GM04503 (cell line): ENCODE data around the gene TMEM120A.

ENCODE experiments used
- DNase-seq: peaks from one replicate; pipeline ENCODE4 v3.0.0-alpha.2; 2012; ENCODE audit warnings: low read depth

TMEM120A gene

GRCh38 chr7:75957021-75957736, 37.2 kb downstream of the TMEM120A start:
- DNase-seq, result no peak

DNA sequence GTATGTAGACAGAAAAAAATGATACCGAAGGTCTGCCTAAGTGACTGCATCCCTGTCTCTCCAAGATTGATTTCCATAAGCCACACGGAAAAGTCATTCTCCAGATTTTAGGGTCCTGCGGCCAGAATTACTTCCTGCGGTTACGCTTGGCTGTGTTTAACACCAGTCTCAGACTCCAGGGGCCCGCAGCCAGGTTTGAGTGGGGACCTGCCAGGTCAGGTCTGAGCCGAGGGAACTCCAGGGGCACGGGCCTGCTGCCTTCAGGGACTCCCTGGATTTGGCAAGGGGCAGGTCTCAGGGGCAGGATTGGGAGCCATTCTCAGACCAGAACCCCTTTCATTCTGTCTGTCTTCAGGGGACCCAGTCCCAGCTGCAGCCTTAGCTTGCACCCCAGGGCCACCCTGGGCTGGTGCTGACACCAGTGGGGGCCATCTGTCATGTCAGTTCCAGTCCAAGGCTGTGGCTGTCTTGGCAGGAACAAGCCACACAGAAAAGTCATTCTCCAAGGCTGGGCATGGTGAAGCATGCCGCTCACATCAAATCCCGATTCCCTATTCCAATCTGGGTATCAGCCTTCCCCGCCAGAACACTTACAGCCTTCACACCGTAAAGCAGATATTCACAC, 39.0 kb downstream of the TMEM120A start:
- DNase-seq, result no peak

GRCh38 chr7:75953931-75954330, 40.5 kb downstream of the TMEM120A start:
- no peak for DNase-seq

DNA sequence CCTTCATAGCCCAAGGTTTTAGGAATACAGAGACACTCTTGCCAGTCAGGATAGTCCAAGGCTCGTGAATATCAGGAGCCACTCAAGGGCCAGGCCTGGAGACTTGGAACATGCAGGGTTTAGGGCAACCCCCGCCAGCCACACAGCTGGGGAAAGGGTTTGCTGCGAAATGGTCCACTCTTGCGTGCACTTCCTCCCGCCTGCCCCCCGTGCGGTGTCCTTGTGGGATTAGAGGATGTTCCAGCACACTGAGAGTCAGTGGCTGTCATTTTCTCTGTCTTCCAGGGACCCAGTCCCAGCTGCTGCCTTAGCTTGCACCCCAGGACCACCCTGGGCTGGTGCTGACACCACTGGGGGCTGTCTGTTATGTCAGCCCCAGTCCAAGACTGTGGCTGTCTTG, 41.0 kb downstream of the TMEM120A start:
- no peak for DNase-seq

- peak; percentile 77 for DNase-seq
Measured at GRCh38 chr7:75951506-75951905, 42.9 kb downstream of the TMEM120A start.

- DNase-seq, result no peak
Measured at GRCh38 chr7:75950111-75950681, 44.2 kb downstream of the TMEM120A start.

GRCh38 chr7:75948179-75948578, 46.2 kb downstream of the TMEM120A start:
- no peak for DNase-seq

- no peak for DNase-seq
Measured at GRCh38 chr7:75946207-75946855, 48.1 kb downstream of the TMEM120A start.

- DNase-seq, result no peak
Measured at GRCh38 chr7:75945297-75946168, 48.9 kb downstream of the TMEM120A start.

DNA sequence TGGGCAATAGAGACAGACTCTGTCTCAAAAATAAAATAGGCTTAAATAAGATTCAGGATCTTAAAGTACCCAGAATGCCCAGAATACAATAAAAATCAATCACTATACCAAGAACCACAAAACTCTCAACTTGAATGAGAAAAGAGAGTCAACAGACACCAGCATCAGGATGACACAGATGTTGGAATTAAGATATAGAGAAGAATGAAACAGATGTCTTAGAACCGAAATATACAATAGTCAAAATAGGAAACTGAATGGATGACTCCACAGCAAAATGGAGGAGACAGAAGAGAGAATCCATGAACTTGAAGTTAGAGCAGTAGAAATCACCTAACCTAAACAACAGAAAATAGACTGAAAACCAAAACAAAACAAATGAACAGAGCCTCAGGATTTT, 49.9 kb downstream of the TMEM120A start:
- no peak for DNase-seq

- DNase-seq, result no peak
Measured at GRCh38 chr7:75943864-75944263, 50.5 kb downstream of the TMEM120A start.

DNA sequence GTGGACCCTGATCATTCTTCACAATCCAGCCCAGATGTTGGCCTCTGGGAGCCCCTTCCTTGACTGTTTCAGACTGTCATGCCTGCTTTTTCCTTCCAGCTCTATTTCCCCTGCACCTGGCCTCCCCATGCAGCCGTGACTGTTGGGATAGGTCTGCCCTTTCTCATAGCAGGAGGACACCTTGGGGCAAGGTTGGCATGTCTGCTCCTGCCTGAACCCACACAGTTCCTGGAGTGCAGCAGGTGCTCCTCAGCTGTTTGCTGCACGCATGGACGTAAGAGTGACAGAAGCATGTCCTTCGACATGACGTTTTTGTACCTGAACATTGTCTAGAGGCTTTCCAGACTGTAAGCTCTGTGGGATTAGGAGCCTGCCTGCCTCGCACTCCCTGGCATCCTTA, 55.5 kb downstream of the TMEM120A start:
- DNase-seq, result no peak

DNA sequence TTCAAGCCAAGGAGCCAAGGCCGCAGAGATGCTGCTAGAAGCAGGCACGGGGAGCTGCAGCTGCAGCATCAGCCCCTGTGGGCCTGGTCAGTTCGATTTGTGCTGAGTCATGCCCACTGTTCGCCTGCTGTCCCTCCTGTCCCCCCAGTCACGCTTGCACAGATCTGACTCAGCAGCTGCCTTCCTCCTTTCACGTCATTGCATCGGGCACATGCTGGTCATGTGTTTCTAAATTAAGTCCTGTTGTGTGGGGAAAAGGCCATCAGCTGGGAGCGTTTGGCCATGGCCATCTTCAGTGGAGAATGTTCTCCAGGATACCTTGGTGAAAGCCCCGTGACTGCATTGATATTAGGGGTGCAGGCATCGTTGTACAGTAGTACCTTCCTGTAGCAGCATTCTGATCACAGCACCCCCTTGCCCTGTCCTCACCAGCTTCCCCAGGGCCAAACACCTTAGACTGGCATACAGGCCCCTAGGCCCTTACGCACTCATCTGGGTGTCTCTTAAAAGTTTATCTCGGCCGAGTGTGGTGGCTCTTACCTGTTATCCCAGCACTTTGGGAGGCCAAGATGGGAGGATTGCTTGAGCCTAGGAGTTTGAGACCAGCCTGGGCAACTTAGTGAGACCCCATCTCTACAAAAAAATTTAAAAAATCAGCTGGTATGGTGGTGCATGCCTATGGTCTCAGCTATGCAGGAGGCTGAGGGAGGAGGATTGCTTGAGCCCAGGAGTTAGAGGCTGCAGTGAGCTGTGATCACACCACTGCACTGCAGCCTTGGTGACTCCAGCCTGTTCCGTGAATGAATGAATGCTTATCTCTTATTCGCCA, 56.2 kb downstream of the TMEM120A start:
- peak; percentile 89 for DNase-seq
